ENCODE measurements around the gene LRIG1.
"Not testable (repeated sequence)": the region's sequence is repeated elsewhere in the genome, so short reads cannot be mapped to it uniquely, and the experiment has no call there.

Gene LRIG1

DNA sequence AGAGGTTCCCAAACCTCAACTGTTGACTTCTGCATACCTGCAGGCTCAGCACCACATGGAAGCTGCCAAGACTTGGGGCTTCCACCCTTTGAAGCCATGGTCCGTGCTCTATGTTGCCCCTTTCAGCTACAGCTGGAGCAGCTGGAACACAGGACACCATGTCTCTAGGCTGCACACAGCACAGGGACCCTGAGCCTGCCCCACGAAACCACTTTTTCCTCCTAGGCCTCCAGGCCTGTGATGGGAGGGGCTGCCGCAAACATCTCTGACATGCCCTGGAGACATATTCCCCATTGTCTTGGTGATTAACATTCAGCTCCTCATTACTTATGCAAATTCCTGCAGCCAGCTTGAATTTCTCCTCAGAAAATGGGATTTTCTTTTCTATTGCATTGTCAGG, 78.9 kb downstream of the LRIG1 start:
- not testable (repeated sequence) for DNase-seq (ENCODE audit: low read depth in 2 of 2)

DNA sequence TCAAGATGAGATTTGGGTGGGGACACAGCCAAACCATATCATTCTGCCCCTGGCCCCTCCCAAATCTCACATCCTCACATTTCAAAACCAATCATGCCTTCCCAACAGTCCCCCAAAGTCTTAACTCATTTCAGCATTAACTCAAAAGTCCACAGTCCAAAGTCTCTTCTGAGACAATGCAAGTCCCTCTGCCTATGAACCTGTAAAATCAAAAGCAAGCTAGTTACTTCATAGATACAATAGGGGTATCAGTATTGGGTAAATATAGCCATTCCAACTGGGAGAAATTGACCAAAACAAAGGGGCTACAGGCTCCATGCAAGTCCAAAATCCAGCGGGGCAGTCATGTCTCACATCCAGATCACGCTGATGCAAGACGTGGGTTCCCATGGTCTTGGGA, 79.7 kb downstream of the LRIG1 start:
- DNase-seq (ENCODE audit: low read depth in 2 of 2): not testable (repeated sequence)

- no peak for DNase-seq (ENCODE audit: low read depth in 2 of 2)
Measured at GRCh38 chr3:66419036-66419435, 81.8 kb downstream of the LRIG1 start.

DNA sequence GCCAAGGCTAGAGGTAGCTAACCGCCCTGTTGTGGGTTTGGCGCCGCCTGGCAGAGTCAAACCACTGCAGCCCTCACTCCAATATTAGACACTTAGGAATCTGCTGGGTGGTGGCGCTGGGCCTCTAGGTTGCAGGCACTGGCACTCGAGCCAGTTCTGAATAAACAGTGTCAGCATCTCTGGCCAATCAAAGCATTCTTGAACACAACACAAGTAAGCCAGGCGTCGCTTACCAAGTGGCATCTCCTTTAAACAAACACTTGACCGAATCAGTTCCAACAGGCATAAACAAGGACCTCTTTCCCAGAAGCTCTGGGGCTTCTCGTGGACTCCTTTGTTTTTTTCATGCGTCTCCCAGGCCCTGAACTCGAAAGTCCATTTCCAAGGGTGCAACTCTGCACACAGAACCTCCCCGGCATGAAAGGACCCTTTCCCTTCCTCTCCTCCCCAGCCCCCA, 82.3 kb downstream of the LRIG1 start:
- no peak for DNase-seq (ENCODE audit: low read depth in 2 of 2)

DNA sequence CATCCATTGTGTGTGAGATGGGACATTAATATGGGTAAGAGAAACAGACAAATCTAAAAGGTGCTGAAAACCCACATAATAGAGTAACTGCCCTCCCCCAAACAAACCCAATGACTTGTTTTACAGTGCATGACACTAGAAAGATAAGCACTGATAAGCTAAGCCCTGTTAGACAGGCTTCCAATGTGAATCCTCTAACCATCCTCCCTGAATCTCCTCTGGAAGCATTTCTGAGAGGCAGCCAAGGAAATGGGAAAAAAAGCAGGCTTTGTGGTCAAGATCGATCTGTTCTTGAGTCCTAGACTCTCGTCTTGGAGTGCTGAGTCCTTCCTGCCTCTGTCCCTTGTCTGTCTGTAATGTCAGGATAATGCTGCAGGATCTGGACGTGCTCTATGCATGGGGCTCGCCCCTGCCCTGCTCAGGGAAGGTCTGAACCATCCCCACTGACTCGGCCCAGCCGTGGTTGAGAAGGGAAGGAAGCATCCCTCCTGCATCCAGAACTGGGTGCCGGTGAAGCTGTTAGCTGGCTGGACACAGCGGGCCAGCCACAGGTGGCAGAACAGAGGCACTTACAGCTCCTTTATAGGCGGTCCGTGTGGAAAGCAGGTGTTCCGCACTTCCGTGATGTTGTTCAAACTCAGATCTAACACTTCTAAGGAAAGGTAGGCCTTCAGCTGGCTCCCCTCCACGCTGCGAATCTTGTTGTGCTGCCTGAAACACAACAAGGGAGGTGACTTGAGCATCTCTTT, 84.1 kb downstream of the LRIG1 start:
- no peak for DNase-seq (ENCODE audit: low read depth in 2 of 2)

- DNase-seq (ENCODE audit: low read depth in 2 of 2): no peak
Measured at GRCh38 chr3:66415867-66416428, 84.9 kb downstream of the LRIG1 start.

- DNase-seq (ENCODE audit: low read depth in 2 of 2): no peak
Measured at GRCh38 chr3:66414846-66415245, 86.0 kb downstream of the LRIG1 start.

DNA sequence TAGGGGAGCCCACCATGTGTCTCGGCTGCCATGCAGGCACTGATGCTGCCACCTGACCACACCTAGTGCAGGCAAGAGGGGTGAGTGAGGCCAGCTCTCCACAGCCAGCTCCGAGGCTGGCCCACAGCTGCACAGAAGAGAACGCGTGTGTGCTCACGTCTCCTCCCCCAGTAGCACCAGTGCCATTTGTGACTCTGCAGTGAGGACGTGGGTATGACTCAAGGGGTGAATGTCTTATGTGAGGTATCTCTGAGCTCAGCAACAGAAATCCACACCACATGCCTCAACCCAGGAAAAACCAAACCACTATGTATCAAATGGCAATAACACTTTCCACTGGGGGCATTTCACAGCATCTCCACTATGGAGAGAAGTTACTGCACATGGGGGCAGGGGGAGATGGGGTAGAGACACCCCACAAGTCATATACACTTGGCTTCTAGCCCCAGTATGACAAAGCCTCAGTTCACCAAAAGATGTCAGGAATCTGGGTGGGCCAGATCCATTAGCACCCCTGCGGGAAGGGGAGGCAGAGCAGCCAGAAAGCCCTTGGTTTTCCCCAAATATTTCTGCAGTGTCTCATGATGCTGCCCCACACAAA, 87.6 kb downstream of the LRIG1 start:
- DNase-seq (ENCODE audit: low read depth in 2 of 2): no peak

- DNase-seq (ENCODE audit: low read depth in 2 of 2): no peak
Measured at GRCh38 chr3:66411961-66412887, 88.6 kb downstream of the LRIG1 start.

GRCh38 chr3:66411474-66411873, 89.3 kb downstream of the LRIG1 start:
- no peak for DNase-seq (ENCODE audit: low read depth in 2 of 2)

GRCh38 chr3:66410976-66411375, 89.8 kb downstream of the LRIG1 start:
- DNase-seq (ENCODE audit: low read depth in 2 of 2): no peak

GRCh38 chr3:66409771-66410754, 90.8 kb downstream of the LRIG1 start:
- DNase-seq (ENCODE audit: low read depth in 2 of 2): no peak

DNA sequence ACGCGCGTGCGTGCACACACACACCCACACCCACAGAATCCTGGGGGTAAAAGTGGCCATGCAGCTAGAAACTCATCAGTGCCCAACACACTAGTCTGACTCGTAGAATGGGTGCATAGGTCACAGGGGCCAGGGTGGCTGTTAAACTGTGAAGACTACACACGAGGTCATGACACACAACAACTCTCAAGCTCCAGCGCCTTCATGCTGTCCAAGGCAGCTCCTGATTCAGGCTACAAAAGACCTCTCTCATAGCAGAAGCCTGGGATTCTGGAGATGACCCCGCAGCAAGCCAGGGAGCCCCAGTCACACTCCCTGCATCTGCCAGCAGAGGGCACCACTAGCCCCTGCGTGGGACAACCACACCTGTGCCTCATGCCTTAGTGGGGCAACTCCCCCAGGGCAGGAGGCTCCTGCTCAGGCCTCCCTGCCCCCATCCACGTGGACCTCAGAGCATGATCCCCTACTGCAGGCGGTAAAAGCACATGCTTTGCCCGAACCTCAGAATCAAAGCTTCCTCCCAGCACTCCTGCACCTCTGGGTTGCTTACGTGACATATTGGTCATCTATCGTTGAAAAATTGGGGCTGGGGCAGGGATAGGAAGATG, 93.1 kb downstream of the LRIG1 start:
- DNase-seq (ENCODE audit: low read depth in 2 of 2): peak; percentile 29 to 51

GRCh38 chr3:66406831-66407610, 93.8 kb downstream of the LRIG1 start:
- DNase-seq (ENCODE audit: low read depth in 2 of 2): no peak

GRCh38 chr3:66406163-66406562, 94.7 kb downstream of the LRIG1 start:
- no peak for DNase-seq (ENCODE audit: low read depth in 2 of 2)

DNA sequence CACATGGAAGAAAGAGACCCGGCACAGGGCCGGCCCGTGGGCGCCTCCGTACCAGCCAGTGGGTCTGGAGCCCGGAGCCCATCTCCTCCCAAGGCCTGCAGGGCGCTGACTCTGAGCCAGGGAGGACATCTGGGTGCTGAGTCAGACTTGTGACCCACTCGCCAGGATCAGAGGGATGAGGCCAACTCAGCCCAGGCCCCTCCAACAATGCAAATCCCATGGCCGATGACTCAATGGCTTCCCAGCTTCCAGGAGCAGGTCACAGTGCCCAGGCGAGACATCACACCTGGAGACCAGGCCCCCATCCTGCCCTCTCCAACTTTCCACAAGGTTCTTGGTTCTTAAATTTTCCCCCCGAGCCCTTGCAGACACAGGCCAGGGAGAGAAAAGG, 95.1 kb downstream of the LRIG1 start:
- no peak for DNase-seq (ENCODE audit: low read depth in 2 of 2)

DNA sequence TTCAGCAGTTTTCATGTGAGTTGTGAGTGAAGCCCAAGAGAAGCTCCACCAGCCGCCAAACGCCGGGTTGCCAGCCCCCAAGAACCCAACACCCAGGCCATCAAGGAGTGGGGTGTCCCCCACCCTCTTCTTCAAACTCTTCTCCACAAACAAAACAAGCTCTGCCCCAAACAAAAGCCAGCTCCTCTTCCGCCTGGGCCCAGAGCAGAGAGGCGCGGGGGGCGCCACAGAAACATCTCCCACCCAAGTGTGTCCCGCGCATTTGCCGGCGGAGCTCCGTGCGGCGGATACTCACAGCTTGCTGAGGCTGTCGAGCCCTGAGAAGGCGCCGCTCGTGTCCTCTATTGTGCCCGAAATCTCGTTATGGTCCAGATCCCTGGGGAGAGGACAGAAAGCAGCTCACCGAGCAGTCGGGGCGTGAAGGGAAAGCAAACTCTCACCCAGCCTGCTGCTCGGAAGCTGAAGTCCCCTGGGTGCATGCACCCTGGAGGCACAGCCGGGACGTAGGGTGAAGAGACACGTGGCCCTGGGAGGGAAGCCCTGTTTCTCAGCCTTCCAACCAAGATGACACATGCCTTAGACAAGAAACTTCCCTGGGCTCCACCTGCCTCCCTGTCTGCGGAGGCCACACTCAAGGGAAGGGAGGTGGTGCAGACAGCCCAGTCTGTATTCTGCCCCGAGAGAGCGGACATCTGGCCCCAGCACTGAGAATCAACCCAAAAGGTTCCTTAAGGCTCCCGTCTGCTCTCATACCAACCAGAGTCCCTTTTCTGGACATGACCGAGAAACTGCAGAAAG, 95.7 kb downstream of the LRIG1 start:
- no peak for DNase-seq (ENCODE audit: low read depth in 2 of 2)

DNA sequence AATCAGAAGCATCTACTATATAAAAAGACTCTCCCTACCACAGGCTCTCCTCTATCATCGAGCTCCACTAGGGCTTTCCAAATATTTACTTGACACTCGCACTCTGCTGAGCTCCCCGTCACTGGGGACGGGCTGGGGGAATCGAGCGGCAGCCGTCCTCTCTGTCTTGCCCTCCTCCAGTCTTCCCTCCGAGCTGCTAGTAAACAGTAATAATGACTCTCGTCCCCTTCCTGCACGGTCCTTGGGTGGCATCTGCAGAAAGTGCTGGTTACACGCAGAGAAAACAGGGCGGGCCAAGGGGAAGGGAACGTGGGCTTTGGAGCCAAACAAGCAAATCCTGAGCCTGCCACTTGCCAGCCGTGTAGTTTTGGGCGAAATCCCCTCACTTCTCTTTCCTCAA, 96.6 kb downstream of the LRIG1 start:
- no peak for DNase-seq (ENCODE audit: low read depth in 2 of 2)
